Measurements from ENCODE around the gene MDC1. TPM values are rescaled to one million over a fixed set of nuclear protein-coding genes. Genes with fewer than 3 reads are reported as not detected.

MDC1 gene
- total RNA-seq, 1 experiment from 2014 or later: 75.8 TPM

DNA sequence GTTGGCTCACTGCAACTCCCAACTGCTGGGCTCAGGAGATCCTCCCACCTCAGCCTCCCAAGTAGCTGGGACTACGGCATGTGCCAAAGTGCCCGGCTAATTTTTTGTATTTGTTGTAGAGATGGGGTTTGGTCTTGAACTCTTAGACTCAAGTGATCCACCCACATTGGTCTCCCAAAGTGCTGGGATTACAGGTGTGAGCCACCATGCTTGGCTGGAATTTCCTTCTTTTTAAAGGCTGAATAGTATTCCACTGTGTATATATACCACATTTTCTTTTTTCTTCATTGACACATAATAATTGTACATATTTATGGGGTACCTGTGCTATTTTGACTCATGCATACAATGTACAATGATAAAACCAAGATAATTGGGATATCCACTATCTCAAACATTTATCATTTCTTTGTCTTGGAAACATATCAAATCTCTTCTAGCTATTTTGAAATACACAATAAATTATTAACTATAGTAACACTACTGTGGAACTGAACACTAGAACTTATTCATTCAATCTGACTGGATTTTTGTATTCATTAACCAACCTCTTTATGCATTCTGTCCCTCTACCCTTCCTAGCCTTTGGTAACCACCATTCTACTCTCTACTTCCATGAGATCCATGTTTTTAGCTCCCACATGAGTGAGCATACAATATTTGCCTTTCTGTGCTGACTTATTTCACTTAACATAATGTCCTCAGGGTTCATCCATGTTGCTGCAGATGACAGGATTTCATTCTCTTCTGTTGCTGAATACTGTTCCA lies 7.8 kb downstream of the MDC1 start (continued):
- no peak for TF ChIP-seq EZH2 (IDR thresholded peaks at IDR 0.05)
- TF ChIP-seq, protein P1, sequence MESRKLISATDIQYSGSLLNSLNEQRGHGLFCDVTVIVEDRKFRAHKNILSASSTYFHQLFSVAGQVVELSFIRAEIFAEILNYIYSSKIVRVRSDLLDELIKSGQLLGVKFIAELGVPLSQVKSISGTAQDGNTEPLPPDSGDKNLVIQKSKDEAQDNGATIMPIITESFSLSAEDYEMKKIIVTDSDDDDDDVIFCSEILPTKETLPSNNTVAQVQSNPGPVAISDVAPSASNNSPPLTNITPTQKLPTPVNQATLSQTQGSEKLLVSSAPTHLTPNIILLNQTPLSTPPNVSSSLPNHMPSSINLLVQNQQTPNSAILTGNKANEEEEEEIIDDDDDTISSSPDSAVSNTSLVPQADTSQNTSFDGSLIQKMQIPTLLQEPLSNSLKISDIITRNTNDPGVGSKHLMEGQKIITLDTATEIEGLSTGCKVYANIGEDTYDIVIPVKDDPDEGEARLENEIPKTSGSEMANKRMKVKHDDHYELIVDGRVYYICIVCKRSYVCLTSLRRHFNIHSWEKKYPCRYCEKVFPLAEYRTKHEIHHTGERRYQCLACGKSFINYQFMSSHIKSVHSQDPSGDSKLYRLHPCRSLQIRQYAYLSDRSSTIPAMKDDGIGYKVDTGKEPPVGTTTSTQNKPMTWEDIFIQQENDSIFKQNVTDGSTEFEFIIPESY (IDR thresholded peaks at IDR 0.05; ENCODE audit: extremely low read depth, insufficient replicate concordance, low read length): no peak
- no peak for TF ChIP-seq EGR1 (IDR thresholded peaks at IDR 0.05; ENCODE audit: low read depth)
- TF ChIP-seq ELF1 (IDR thresholded peaks at IDR 0.05; ENCODE audit: borderline replicate concordance, low read depth): no peak
- TF ChIP-seq CEBPB (IDR thresholded peaks at IDR 0.05; ENCODE audit: low read depth): no peak
- no peak for TF ChIP-seq ZFX (IDR thresholded peaks at IDR 0.05)
- no peak for TF ChIP-seq ZNF274 (IDR thresholded peaks at IDR 0.05; ENCODE audit: low read depth, low read length)

DNA sequence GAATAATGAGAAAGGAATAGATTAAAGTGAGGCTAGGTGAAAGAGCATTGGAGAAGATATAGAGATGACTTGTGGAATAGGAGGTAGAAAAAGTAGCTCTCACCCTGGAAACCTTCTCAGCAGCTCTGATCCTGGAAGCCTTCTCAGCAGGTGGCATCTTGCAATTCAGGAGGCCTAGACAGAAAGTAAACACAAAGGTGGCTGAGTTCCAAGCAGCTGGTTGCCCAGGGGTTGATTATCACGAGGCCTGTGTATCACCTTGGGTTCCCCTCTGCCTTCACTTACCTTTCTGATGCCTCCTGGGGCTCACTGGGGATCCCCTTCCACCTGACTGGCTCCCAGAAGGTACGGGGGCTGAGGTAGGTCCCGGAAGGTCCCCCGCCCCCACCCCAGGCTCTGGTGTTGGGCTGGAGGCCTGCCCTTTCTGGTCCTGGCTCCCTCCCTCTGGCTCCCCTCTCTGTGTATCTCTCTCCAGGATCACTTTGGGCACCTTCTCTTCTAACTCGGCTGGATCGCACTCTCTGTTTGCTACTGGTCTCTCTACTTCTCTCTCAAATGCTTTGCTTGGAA lies 9.7 kb downstream of the MDC1 start:
- intact Hi-C loops (cut with micrococcal nuclease): no loop called here
- no peak overlapping the region for H3K9ac ChIP-seq (ENCODE audit: low read length)
- no peak overlapping the region for H3K4me3 ChIP-seq (replicated peaks in 1 of 2; ENCODE audit: low read depth in 1 of 2, low read length in 2 of 2)
- RAD21 ChIA-PET (ENCODE audit: low non-redundant PET in 1 of 2, low total read pairs in 2 of 2, uncharacterized antibody in 2 of 2, unreplicated experiment in 2 of 2): no interaction called here
- no peaks in the 10 kb centered on the region for H4K20me1 ChIP-seq (ENCODE audit: insufficient read depth)
- TF ChIP-seq SIN3A (IDR thresholded peaks at IDR 0.05; ENCODE audit: low read depth): no peak
- no peak for TF ChIP-seq POLR2A (IDR thresholded peaks at IDR 0.05; ENCODE audit: borderline replicate concordance, extremely low read depth, insufficient read depth, insufficient read length)
- TF ChIP-seq POLR2AphosphoS5 (IDR thresholded peaks at IDR 0.05; ENCODE audit: low read depth, low read length): no peak
- TF ChIP-seq CBX3 (IDR thresholded peaks at IDR 0.05; ENCODE audit: low read depth): no peak
- TF ChIP-seq EGR1 (IDR thresholded peaks at IDR 0.05; ENCODE audit: low read depth): no peak
- no peak for TF ChIP-seq JUND (IDR thresholded peaks at IDR 0.05)
- TF ChIP-seq, protein P2, sequence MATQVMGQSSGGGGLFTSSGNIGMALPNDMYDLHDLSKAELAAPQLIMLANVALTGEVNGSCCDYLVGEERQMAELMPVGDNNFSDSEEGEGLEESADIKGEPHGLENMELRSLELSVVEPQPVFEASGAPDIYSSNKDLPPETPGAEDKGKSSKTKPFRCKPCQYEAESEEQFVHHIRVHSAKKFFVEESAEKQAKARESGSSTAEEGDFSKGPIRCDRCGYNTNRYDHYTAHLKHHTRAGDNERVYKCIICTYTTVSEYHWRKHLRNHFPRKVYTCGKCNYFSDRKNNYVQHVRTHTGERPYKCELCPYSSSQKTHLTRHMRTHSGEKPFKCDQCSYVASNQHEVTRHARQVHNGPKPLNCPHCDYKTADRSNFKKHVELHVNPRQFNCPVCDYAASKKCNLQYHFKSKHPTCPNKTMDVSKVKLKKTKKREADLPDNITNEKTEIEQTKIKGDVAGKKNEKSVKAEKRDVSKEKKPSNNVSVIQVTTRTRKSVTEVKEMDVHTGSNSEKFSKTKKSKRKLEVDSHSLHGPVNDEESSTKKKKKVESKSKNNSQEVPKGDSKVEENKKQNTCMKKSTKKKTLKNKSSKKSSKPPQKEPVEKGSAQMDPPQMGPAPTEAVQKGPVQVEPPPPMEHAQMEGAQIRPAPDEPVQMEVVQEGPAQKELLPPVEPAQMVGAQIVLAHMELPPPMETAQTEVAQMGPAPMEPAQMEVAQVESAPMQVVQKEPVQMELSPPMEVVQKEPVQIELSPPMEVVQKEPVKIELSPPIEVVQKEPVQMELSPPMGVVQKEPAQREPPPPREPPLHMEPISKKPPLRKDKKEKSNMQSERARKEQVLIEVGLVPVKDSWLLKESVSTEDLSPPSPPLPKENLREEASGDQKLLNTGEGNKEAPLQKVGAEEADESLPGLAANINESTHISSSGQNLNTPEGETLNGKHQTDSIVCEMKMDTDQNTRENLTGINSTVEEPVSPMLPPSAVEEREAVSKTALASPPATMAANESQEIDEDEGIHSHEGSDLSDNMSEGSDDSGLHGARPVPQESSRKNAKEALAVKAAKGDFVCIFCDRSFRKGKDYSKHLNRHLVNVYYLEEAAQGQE (IDR thresholded peaks at IDR 0.05; ENCODE audit: low read depth): no peak
- TF ChIP-seq SRF (IDR thresholded peaks at IDR 0.05; ENCODE audit: low read depth): no peak
- TF ChIP-seq CEBPB (IDR thresholded peaks at IDR 0.05; ENCODE audit: low read depth): no peak
- no peak for TF ChIP-seq EZH2 (IDR thresholded peaks at IDR 0.05)
- TF ChIP-seq ZFX (IDR thresholded peaks at IDR 0.05): no peak
- no peak for TF ChIP-seq ZNF274 (IDR thresholded peaks at IDR 0.05; ENCODE audit: low read depth, low read length)
- no peak for TF ChIP-seq ELF1 (IDR thresholded peaks at IDR 0.05; ENCODE audit: borderline replicate concordance, low read depth)
- TF ChIP-seq TCF7L2 (IDR thresholded peaks at IDR 0.05; ENCODE audit: borderline replicate concordance, extremely low read depth, insufficient read depth, insufficient read length): no peak
- DNase-seq (ENCODE audit: low read depth, low spot score) (no peak), ATAC-seq (peak; percentile 25; the same call in 1 of the 2 replicates)
- H3K4me1 ChIP-seq (ENCODE audit: control insufficient read depth in 1 of 2, insufficient read depth in 2 of 2, low read length in 2 of 2): peaks cover 4 to 10% of the 10 kb centered on the region in 2 experiments; a peak in 3 of 4 replicates
- CTCF ChIA-PET: no interaction called here
- H2AFZ ChIP-seq (ENCODE audit: low read depth, low read length, poor library complexity, severe bottlenecking): no peak overlapping the region
- H3K79me2 ChIP-seq (ENCODE audit: insufficient read depth, low read length): no peaks in the 10 kb centered on the region
- POLR2A ChIA-PET: interaction anchor here (1.6 kb wide), 1 partner anchor 10 kb away, joined by 7 read pairs; the partner anchor contains the start of gene MDC1
- no peaks in the 10 kb centered on the region for H3K27me3 ChIP-seq (ENCODE audit: insufficient read depth, low read length)
- BruUV-seq (replicated peaks): no TSS peak
- no peak overlapping the region for H3K27ac ChIP-seq (ENCODE audit: low read depth, low read length)
- H3K9me3 ChIP-seq (ENCODE audit: control insufficient read depth in 1 of 2, insufficient read depth in 1 of 2, low read depth in 1 of 2, low read length in 2 of 2): no peaks in the 10 kb centered on the region
- H3K36me3 ChIP-seq (ENCODE audit: control insufficient read depth in 1 of 2, insufficient read depth in 2 of 2, low read length in 2 of 2): peaks cover 10 to 12% of the 10 kb centered on the region in 2 experiments
- no peak overlapping the region for H3K4me2 ChIP-seq (ENCODE audit: low read length)
- no peaks in the 10 kb centered on the region for H3K9me2 ChIP-seq (ENCODE audit: insufficient read depth)
